ENCODE results near the gene RPS18. TPM values are rescaled to one million over a fixed set of nuclear protein-coding genes. Genes with fewer than 3 reads are reported as not detected.

Gene RPS18
- total and polyA plus RNA-seq, 9 of the 15 experiments (the other 6 are each of a cell fraction or from before 2014, with no cell fraction given): 5,023 to 17,516 (median 8,131) TPM

- TF ChIP-seq E2F4 (CRISPR knock-in tag; IDR thresholded peaks at IDR 0.05; ENCODE audit: low read depth) (no peak), ZNF407 (IDR thresholded peaks at IDR 0.05; ENCODE audit: low read depth) (no peak), ZNF311 (CRISPR knock-in tag; IDR thresholded peaks at IDR 0.05) (no peak), COPS2 (conservative IDR thresholded peaks at IDR 0.05) (no peak), ZNF133 (CRISPR knock-in tag; IDR thresholded peaks at IDR 0.05) (no peak), PCBP1 (IDR thresholded peaks at IDR 0.05; ENCODE audit: low read depth, low read length, poor library complexity, severe bottlenecking) (no peak), HNRNPH1 (optimal IDR thresholded peaks at IDR 0.05; ENCODE audit: low read depth, low read length) (no peak), ZNF707 (CRISPR knock-in tag; conservative IDR thresholded peaks at IDR 0.05) (no peak)
Observed at GRCh38 chr6:33288921-33289783, 17.3 kb downstream of the RPS18 start, which contains the start of the genes PFDN6 and WDR46 (continued).

All from K562 (cell line).